A549 (cell line): ENCODE measurements around the gene PRKN.

Experiments used
- CTCF ChIP-seq: fragments of >200 bp; sonication (Bioruptor Twin); formaldehyde crosslinking; IDR thresholded peaks from 3 replicates; pipeline ENCODE4 v1.5.1; 2016
- HOXA7 ChIP-seq: fragments of 250-450 bp; sonication (Bioruptor Pico); IDR thresholded peaks from 2 replicates; pipeline ENCODE4 v1.5.0; 2020; ENCODE audit warnings: mild to moderate bottlenecking, moderate library complexity
- MYC ChIP-seq: IDR thresholded peaks from 2 replicates; pipeline ENCODE4 v1.6.1; 2012; ENCODE audit warnings: mild to moderate bottlenecking, inconsistent platforms, low read length, improper control_type of control experiment, borderline replicate concordance
- POLR2A ChIP-seq: IDR thresholded peaks from 2 replicates; pipeline ENCODE4 v1.6.1; 2012; ENCODE audit warnings: mild to moderate bottlenecking, low read length
- REST ChIP-seq: fragments of 200-600 bp; sonication (generic); IDR thresholded peaks from 2 replicates; pipeline ENCODE4 v1.6.1; 2016; ENCODE audit warnings: antibody characterized with exemption, mild to moderate bottlenecking, moderate library complexity

- TF ChIP-seq REST = no peak
- no peak for TF ChIP-seq HOXA7 (CRISPR knock-in tag)
- TF ChIP-seq MYC = no peak
- no peak for TF ChIP-seq CTCF
- TF ChIP-seq POLR2A = no peak
Observed at GRCh38 chr6:161637658-161638057, 1089.9 kb downstream of the PRKN start.
